Stimulated activated CD8-positive, alpha-beta memory T cell treated with anti-CD3 and anti-CD28 coated beads, Interleukin-4, amount 100 ng/mL, for 1 hour (primary cell): ENCODE measurements around the gene MED25.
"Not testable (repeated sequence)": the region's sequence is repeated elsewhere in the genome, so short reads cannot be mapped to it uniquely, and the experiment has no call there.

ENCODE experiments used
- DNase-seq, 2 donors: peaks; one replicate each; pipeline ENCODE4 v3.0.0-alpha.2; 2020; ENCODE audit warnings: low read depth in 2 of 2, low spot score in 1 of 2

MED25 gene

DNA sequence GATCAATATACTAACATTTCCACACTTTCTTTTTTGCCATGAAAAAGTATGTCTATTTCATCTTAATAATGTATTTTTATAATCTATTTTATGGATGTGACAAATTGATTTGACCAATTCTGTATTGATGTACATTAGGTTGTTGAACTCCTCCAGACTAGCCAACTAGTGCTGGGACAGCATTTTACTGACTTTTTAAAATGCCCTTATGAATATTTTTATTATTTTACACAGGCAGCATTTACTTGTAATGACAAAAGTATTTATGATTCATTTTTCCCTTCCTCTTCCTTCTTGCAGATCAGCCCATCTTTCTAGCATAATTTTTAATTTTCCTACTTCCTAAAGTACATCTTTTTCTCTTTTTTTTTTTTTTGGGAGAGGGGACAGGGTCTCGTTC lies 4.1 kb upstream of the MED25 start:
- DNase-seq: no peak

DNA sequence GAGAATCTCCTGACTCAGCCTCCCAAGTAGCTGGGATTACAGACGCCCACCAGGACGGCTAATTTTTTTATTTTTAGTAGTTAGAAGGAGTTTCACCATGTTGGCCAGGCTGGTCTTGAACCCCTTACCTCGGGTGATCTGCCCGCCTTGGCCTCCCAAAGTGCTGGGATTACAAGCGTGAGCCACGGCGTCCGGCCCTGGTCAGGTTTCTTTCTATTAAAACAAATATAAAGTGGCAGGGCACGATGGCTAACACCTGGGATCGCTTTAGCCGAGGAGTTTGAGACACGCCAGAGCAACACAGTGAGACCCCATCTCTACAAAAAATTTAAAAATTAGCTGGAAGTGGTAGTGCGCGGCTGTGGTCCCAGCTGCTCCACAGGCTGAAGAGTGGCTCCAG lies 1.5 kb upstream of the MED25 start:
- DNase-seq: no peak

DNA sequence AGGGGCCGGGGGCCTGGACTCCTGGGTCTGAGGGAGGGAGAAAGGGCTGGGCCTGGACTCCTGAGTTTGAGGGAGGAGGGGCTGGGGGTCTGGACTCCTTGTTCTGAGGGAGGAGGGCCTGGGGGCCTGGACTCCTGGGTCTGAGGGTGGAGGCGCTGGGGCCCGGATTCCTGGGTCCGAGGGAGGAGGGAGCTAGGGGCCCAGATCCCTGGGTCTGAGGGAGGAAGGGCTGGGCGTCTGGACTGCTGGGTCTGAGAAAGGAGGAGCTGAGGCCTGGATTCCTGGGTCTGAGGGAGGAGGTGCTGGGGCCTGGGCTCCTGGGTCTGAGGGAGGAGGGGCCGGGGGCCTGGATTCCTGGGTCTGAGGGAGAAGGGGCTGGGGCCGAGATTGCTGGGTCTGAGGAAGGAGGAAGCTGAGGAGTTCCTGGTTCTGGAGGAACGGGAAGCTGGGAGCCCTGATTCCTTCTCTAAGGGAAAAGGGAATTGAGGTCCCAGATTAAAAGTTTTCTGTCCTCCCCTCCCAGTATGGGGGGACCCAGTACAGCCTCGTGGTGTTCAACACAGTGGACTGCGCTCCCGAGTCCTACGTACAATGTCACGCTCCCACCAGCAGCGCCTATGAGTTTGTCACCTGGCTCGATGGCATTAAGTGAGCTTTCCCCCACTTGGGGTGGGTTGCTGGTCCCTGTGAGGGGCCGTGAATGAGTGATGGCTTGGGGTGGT lies 721 bp downstream of the MED25 start:
- DNase-seq: no peak

- DNase-seq: not testable (repeated sequence)
Measured at GRCh38 chr19:49819452-49820115, 1.5 kb downstream of the MED25 start.

DNA sequence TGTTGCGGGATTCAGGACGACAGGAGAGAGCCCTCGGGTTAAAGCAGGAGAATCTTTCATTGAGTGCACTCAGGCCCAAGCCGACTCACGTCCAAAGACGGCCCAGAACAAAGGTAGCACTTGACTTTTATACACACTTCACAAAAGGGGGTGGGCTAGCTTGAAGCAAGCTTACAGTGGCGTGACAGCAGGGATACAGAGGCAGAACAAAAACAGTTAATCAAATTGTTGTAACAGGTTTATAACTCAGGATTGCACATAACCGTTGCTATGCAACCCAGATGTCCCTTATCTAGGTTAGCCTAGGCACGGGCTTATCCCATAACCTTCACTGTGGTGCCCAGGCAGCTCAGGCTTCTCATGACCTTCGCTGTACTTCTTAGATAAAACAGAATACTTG lies 2.0 kb downstream of the MED25 start:
- DNase-seq: no peak

- no peak for DNase-seq
Measured at GRCh38 chr19:49823472-49823871, 5.4 kb downstream of the MED25 start.

- DNase-seq: no peak
Measured at GRCh38 chr19:49824662-49825061, 6.6 kb downstream of the MED25 start.

GRCh38 chr19:49827034-49827433 lies 8.9 kb downstream of the MED25 start:
- DNase-seq: no peak

DNA sequence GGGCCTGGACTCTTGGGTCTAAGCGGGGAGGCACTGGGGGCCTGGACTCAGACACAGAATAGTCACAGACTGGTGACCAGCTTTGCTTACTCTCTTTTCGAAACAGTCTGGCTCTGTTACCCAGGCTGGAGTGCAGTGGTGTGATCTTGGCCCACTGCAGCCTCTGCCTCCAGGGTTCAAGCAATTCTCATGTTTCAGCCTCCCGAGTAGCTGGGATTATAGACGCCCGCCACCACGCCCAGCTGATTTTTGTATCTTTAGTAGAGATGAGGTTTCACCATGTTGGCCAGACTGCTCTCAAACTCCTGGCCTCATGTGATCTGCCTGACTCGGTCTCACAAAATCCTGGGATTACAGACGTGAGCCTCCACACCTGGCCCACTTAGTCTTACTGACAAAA lies 11.1 kb downstream of the MED25 start:
- DNase-seq: no peak

DNA sequence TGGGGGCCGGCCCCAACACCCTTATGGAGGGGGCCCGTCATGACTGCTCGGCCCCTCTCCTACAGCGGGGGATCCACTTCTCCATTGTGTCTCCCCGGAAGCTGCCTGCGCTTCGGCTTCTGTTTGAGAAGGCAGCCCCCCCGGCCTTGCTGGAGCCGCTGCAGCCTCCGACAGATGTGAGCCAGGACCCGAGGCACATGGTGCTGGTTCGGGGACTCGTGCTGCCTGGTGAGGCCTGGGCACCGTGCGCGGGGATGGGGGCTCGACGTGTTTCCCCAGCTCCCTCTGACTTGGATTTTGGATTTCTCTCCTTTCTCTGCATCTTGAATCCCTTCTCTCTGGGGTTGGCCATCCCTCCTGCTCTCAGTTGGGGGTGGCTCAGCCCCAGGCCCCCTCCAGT lies 11.6 kb downstream of the MED25 start:
- no peak for DNase-seq

DNA sequence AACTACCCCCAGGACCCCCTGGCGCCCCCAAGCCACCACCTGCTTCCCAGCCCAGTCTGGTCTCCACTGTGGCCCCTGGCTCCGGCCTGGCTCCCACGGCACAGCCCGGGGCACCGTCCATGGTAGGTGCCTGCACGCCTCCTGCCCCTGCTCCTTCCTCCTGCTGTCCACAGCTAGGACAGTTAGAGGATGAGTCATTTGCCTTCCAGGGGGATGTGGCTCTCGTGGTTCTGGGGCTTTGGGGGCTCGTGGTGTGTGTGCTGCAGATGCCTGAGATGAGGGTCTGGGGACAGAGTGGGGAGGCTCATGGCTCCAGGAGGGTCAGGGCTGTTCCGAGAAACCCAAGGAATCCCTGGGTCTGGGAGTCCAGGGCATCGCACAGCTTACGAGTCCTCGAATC lies 12.7 kb downstream of the MED25 start:
- no peak for DNase-seq

DNA sequence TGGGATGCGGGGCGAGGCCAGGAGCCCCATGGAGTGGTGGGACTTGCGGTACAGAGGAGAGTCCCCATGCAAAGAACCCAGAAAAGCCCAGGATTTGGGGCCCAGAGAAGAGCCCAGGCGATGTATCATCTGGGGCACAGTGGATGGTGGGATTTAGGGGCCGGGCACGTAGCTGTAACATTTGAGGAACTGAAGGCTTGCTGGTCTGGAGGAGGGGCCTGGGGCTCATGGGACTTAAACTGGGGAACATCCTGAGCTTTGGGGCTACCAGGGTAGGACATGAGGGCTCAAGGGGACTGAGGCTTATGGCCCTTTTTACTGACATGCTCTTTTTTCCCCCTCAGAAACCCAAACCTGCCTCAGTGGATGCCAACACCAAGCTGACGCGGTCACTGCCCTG lies 13.5 kb downstream of the MED25 start:
- DNase-seq: no peak

DNA sequence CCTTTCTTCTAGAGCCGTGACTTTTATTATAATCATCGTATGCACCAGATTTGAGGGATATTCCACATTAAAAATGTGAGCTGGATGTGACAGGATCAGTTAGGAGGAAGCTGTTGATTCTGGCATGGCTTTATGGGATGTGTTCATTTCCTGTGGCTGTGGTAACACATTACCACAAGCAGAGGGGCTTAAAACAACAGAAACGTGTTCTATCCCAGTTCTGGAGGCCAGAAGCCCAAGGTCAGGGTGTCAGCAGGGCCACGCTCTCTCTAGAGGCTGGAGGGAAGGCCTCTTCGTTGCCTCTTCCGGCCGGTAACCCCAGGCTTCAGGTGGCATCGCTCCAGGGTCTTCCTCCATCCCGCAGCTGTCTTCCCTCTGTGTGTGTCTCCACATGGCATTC lies 14.5 kb downstream of the MED25 start:
- DNase-seq: no peak

GRCh38 chr19:49833599-49833998 lies 15.5 kb downstream of the MED25 start:
- DNase-seq: no peak

- no peak for DNase-seq
Measured at GRCh38 chr19:49835562-49835961, 17.5 kb downstream of the MED25 start.

GRCh38 chr19:49836176-49837008 lies 18.3 kb downstream of the MED25 start:
- DNase-seq: no peak

GRCh38 chr19:49837009-49837310 lies 18.9 kb downstream of the MED25 start:
- DNase-seq: no peak

GRCh38 chr19:49837425-49837824 lies 19.3 kb downstream of the MED25 start:
- DNase-seq: no peak

- DNase-seq: no peak
Measured at GRCh38 chr19:49838885-49839588, 20.9 kb downstream of the MED25 start.

DNA sequence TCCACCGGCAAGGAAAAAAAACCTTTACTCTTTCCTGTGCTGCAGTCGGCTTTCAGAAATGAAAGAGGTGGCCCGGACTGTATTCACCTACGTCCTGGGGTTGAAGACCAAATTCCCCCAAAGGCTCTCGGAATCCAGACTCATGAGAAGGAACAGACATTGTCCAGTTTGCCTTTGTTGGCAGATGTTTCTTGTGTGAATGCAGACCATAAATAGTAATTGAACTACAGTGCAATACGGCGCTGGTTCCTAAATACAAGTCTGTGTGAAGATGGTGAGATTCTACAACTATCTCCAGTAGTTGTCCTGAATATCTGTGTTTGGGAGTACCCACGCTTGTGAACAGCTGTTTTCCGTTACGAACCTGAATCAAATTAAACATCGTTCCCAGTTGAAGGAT lies 21.6 kb downstream of the MED25 start:
- no peak for DNase-seq

DNA sequence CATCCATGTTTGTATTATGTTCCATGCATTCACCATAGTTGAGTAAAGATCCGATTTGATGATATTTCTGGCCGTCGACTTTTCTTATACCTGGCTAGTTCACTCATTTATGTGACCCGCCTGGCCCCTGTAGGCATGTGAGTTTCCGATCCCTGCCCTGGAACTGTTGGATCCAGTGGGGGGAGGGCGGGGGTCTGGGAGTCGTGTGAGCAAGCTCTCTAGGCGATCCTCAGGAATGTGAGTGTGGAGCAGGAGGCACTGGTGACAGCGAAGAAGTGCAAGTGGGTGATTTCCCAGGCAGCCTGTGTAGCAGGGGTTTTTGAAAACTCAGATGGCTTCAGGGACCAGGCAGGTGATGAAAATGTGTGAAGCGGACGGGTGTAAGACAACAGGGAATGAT lies 22.2 kb downstream of the MED25 start:
- no peak for DNase-seq
